GM21619 (cell line): ENCODE measurements around the gene GGT5.
"Not testable (repeated sequence)": the region's sequence is repeated elsewhere in the genome, so short reads cannot be mapped to it uniquely, and the experiment has no call there.

Experiments used
- ATAC-seq: cut with Tn5 transposase; IDR thresholded peaks from one replicate; pipeline ENCODE4 v1.9.1; 2021; ENCODE audit not compliant: unreplicated experiment

GGT5 gene

GRCh38 chr22:24235315-24235714 lies 9.6 kb downstream of the GGT5 start:
- no peak for ATAC-seq

- no peak for ATAC-seq
Observed at GRCh38 chr22:24233816-24234215, 11.1 kb downstream of the GGT5 start.

DNA sequence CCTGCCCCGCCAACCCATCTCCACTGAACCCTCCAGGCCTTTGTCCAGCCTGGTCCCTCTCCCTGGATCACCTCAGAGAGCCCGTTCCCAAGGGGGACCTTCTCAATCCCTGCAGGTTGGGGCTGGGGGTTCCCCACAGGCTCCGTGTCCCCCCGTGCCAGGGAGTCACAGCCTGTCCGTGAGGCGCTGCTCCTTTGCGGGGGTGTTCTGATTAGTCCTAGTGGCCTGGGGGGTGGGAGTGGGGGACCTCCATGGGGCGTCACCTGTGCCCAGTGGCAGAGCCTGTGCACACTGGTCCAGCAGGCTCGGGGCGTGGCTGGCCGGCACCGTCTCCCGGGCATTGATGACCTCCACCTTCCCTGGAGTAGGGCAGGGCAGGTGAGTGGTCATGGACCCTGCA lies 11.6 kb downstream of the GGT5 start:
- ATAC-seq, result no peak

DNA sequence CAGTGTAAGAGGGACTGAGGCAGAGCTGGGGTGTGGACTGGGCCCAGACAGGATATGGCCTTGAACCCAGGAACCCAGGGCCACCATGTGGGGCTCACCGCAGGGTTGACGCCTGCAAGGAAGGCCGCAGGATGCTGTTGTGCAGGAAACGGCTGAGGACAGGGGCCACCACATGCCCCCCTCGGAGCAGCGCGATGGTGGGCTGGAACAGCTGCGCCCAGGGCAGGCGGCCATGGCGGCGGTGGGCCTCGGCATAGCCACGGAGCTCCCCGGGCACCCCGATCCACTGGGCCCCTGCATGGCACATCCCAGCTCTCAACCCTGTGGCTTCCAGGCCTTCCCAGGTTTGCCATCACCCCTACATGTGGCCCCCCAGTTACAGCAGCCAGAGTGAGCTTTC lies 12.2 kb downstream of the GGT5 start:
- no peak for ATAC-seq

- ATAC-seq, result no peak
Observed at GRCh38 chr22:24232124-24232523, 12.8 kb downstream of the GGT5 start.

DNA sequence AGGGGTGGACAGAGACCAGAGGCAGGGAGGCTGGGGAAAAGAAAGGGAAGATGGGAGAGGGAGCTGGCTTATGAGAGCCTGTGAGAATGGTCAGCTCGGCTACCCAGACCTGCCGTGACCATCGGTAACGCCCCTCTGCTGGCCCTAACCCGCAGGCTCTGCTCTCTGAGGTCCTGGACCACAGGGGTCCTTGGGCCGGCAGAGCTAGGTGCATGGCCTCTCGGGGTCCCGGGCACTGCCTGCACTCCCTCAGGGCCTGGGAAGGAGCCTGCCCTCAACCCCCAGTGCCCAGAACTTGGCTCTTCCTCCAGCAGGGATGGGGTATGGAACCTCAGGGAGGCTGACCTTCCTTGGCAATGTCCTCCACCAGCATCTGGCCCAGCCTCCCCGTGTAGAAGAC lies 13.2 kb downstream of the GGT5 start:
- no peak for ATAC-seq

GRCh38 chr22:24230911-24231656 lies 13.8 kb downstream of the GGT5 start:
- no peak for ATAC-seq

DNA sequence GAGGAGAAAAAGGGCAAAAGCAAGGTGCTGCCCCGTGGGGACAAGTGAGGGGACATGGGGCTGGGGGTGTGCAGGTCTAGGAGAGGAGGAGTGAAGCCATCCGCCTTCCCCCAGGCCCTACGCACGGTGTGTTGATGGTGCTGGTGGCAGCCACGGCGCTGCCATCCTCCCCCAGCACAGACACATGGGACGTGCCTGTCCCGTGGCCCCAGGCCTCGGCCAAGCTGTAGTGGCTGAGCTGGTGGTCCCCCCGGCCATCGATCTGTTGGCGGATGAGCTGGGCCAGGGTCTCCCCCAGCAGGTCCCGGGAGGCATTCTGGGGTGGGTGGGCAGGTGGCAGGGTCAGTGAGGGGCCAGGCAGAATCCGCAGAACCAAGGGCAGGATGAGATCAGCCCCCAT lies 18.9 kb downstream of the GGT5 start:
- no peak for ATAC-seq

- no peak for ATAC-seq
Observed at GRCh38 chr22:24225044-24225601, 19.8 kb downstream of the GGT5 start.

DNA sequence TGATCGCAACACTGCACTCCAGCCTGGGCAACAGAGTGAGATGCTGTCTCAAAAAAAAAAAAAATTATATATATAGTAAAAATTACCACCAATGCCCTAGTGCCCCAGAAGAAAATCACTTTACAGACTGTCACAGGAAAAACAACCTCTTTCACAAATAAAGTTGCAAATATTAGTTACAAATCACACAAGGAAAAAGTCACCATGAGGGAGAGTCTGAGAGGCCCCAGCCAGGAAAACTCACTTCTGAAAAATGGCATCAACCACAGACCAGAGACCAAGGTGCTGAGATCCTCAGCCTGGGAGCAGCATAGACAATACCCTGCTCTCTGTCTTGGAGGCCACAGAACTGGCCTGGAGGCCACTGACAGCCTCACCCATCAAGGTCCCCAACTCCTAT lies 20.4 kb downstream of the GGT5 start:
- ATAC-seq, result no peak

DNA sequence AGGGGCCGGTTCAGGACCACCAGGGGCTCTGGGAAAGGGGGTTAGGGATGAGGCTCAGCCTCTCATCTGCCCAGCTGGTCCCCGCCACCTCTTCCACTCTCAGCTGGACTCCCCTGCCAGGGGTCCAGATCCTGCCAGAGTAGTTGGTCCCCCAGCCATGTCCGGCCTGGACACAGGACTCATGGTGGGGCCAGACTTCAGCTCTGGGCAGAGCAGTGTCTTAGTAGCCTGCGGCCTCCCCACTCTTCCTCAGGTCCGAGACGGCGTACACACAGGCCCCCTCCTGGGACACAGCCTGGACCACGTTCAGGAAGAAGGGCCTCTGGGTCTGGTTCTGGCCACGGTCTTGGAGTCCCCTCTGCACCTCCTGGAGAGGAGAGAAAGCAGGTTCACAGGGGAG lies 25.1 kb downstream of the GGT5 start:
- no peak for ATAC-seq

DNA sequence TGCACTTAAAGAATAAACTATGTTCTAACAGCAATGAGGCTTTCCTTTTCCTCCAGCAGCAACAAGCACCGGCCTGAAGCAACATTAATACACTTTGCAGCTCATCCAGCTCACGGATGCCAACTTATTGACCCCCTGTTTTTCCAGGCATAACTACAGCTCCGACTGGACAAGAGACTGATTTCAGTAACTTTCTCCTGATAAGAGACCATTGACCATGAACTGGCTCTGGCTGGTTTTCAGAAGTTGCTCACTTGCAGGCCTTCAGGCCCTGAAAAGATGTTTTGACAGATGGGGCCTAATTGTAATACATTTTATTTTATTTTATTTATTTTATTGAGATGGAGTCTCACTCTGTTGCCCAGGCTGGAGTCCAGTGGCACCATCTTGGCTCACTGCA lies 27.5 kb downstream of the GGT5 start:
- no peak for ATAC-seq

DNA sequence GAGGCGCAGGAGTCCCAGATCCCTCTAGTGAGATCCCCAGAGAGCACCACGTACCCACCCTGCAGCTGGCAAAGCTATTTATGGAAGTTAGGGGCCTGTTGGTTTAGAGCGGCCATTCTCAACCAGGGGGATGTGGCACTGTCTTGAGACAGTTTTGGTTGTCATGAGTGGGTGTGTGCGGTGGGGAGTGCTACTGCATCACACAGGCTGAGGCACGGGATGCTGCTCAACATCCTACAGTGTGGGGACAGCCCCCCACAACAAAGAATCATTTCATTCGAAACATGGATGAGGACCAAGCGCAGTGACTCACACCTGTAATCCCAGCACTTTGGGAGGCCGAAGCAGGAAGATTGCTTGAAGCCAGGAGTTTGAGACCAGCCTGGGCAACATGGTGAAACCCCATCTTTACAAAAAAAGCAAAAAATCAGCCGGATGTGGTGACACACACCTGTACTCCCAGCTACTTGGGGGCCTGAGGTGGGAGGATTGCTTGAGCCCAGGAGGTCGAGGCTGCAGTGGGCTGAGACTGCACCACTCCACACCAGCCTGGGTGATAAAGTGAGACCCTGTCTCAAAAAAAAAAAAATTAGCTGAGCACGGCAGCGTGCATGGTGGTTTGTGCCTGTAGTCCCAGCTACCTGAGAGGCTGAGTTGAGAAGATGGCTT lies 28.2 kb downstream of the GGT5 start:
- no peak for ATAC-seq

GRCh38 chr22:24214467-24215285 lies 30.2 kb downstream of the GGT5 start:
- ATAC-seq, result no peak

DNA sequence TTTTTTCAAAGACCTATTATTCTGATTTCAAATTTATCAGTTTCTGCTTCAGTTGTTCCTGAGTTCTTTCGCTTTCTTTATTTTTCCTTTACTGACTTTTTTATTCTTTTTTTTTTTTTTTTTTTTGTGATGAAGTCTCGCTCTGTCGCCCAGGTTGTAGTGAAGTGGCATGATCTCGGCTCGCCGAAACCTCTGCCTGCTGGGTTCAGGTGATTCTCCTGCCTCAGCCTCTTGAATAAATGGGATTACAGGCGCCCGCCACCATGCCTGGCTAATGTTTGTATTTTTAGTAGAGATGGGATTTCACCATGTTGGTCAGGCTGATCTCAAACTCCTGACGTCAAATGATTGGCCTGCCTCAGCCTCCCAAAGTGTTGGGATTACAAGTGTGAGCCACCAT lies 31.8 kb downstream of the GGT5 start:
- not testable (repeated sequence) for ATAC-seq

GRCh38 chr22:24211716-24212115 lies 33.2 kb downstream of the GGT5 start:
- not testable (repeated sequence) for ATAC-seq

- not testable (repeated sequence) for ATAC-seq
Observed at GRCh38 chr22:24210409-24210808, 34.5 kb downstream of the GGT5 start.

DNA sequence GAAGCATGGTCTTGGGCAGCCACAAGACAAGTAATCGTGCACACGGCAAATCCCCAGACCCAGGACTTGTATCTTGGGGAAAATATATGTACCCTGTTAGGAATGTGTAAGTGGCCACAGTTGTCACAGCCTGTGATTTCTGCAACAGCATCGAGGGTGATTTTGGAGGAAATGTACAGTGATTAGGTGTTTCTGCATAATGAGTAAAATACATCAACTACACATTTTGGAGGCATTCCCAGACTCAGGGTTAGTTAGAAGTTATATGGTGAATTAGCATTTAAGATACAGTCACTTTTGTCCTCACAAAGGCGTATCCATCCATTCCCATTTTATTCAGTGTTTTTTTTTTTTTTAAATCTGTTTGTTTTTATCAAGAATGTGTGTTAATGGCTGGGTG lies 35.2 kb downstream of the GGT5 start:
- no peak for ATAC-seq

DNA sequence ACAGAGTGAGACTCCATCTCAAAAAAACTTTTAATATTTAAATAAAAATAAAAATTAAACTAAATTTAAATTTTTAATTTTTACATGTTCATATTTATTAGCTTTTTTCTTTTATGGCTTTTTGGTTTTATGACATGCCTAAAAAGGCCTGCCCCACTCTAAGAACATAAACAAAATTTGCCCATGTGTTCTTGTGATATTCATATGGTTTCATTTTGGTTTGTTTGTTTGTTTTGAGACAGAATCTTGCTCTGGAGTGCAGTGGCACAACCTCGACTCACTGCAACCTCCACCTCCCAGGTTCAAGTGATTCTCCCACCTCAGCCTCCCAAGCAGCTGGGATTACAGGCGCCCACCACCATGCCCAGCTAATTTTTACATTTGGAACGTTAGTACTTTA lies 35.9 kb downstream of the GGT5 start:
- ATAC-seq, result no peak

- ATAC-seq, result no peak
Observed at GRCh38 chr22:24208012-24208749, 36.7 kb downstream of the GGT5 start.
